Colonic mucosa (tissue), 4 donors: ENCODE measurements around the gene MEGF10. TPM values are rescaled to one million over a fixed set of nuclear protein-coding genes. Genes with fewer than 3 reads are reported as not detected.

Experiments
- DNase-seq: peaks from one replicate; pipeline ENCODE4 v3.0.0-alpha.2; 2020
- H3K27ac ChIP-seq: fragments of 200-600 bp; one replicate; pipeline ENCODE4 v1.8.0; 2021
- H3K27me3 ChIP-seq: fragments of 200-600 bp; one replicate; pipeline ENCODE4 v1.8.0; 2021
- H3K36me3 ChIP-seq: fragments of 200-600 bp; one replicate; pipeline ENCODE4 v1.8.0; 2021
- H3K4me1 ChIP-seq: fragments of 200-600 bp; one replicate; pipeline ENCODE4 v1.8.0; 2021; ENCODE audit warnings: mild to moderate bottlenecking
- H3K4me3 ChIP-seq: fragments of 200-600 bp; one replicate; pipeline ENCODE4 v1.8.0; 2021
- H3K9ac ChIP-seq, 2 donors: one replicate each; pipeline ENCODE4 v1.7.0; 2013; ENCODE audit warnings: control low read depth in 2 of 2, low read depth in 2 of 2, low read length in 2 of 2
- H3K9me3 ChIP-seq: fragments of 200-600 bp; one replicate; pipeline ENCODE4 v1.8.0; 2021
- CTCF ChIP-seq: fragments of 200-600 bp; IDR thresholded peaks from one replicate; pipeline ENCODE4 v1.8.0; 2022; ENCODE audit warnings: antibody characterized with exemption, mild to moderate bottlenecking
- intact Hi-C: fragments of 100-400 bp; cut with DNase I; formaldehyde crosslinking; loops from one replicate; pipeline ENCODE4 v1.14.1; 2022
- total RNA-seq, 2 donors: library from RNA; stranded (reverse); fragmentation: NEBNext Ultra II Directional in 1 of 2; extraction: Animal tissue kit (Norgen Biotek cat#: 25700) in 1 of 2; gene quantifications; one replicate each; pipeline ENCODE4 v1.2.1, GENCODE V29; 2021
- donor health status: healthy.
- donor health status: DM: no; HTN: no; CAD: no.
- donor health status: DM: no; HTN: no; CAD: no.

MEGF10 gene
- total RNA-seq, 2 donors from 2014 or later = 0.35 to 0.88 TPM

GRCh38 chr5:127508644-127509373 is 218.2 kb downstream of the MEGF10 start:
- Histone ChIP-seq H3K27ac (no peak overlapping the region), H3K4me3 (no peak overlapping the region), H3K36me3 (no peaks in the 10 kb centered on the region), H3K27me3 (peaks cover 2% of the 10 kb centered on the region), H3K9me3 (no peaks in the 10 kb centered on the region), H3K4me1 (no peaks in the 10 kb centered on the region), H3K9ac (no peak overlapping the region)
- intact Hi-C loops = no loop called here
- TF ChIP-seq CTCF = no peak
- DNase-seq = no peak

Other genes with a start within 250 kb of the MEGF10 start
- gene C5orf63, start 217.3 kb upstream of the MEGF10 start, total RNA-seq = 10 to 100 TPM; 10.3 to 12.2 TPM
- 10 to 100 TPM; 73.0 to 79.9 TPM for gene PRRC1, start 226.8 kb downstream of the MEGF10 start, total RNA-seq